Mesenchymal stem cell (in vitro differentiated cells and primary cell): ENCODE results near the gene OXLD1.

ENCODE experiments used
- small RNA-seq: library from polyadenylated mRNA; stranded (forward); fragments of <200 nt; extraction: miRNeasy Mini kit (QIAGEN cat#:217004); gene quantifications from one replicate; pipeline ENCODE3, GENCODE V24; 2013; ENCODE audit warnings: low read depth

Gene OXLD1

Small RNA genes within 50 kb of the gene (small RNA-seq; reads per million reads assigned to genes)
- 1.2 reads per million for gene MIR6786
